CD4-positive, alpha-beta T cell treated with Interleukin-17A for 1 hour (primary cell): Measurements from ENCODE around the gene AFAP1.

ENCODE experiments used
- DNase-seq: peaks from one replicate; pipeline ENCODE4 v3.0.0-alpha.2; 2020

AFAP1 gene

GRCh38 chr4:7710576-7711306 is 228.9 kb downstream of the AFAP1 start:
- no peak for DNase-seq

- DNase-seq, result no peak
Observed at GRCh38 chr4:7710126-7710525, 229.5 kb downstream of the AFAP1 start.

- no peak for DNase-seq
Observed at GRCh38 chr4:7709431-7709830, 230.2 kb downstream of the AFAP1 start.

GRCh38 chr4:7708981-7709380 is 230.7 kb downstream of the AFAP1 start:
- no peak for DNase-seq
